ENCODE results near the gene SSBP3.

SSBP3 gene

DNA sequence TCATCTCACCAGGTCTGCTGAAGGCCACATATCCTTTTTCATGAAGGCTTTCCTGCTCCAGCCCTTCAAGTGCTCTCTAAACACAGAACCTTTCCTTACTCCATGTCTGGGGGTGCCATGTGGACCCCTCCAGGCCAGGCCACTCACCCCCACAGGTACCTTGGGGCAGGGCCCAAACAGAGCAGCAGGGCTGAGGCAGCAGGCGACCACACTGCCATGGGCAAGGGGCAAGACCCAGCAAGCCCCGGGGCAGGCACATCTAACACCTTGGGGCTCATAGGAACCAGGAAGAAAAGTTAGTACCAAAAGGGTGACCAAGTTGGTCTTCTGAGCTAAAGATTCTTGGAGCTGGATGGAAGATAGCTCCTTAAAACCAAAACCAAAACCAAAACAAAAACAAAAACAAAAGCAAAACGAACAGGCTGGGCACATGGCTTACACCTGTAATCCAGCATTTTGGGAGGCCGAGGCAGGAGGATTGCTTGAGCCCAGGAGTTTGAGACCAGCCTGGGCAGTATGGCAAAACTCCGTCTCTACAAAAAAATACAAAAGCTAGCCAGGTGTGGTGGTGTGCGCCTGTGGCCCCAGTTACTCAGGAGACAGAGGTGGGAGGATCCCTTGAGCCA, 142.5 kb downstream of the SSBP3 start:
- no peak for DNase-seq

DNA sequence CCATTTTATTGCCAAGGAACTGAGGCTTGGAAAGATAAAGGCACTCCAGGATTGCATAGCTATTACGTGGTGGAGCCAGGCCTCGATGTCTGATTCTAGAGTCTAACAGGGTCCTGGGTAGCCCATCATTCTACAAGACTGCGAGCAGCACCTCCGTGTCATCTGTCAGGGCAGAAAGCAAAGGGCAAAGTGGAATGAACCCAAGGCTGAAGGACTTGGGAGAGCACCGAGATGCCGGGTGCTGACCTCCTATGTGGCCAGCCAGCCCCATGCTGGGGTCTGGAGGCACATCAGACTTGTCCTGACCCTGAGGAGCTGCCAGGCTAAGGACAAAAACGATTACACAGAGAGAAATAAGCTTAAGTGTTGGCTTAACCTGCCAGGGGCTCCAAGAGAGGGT, 143.9 kb downstream of the SSBP3 start:
- no peak for DNase-seq

DNA sequence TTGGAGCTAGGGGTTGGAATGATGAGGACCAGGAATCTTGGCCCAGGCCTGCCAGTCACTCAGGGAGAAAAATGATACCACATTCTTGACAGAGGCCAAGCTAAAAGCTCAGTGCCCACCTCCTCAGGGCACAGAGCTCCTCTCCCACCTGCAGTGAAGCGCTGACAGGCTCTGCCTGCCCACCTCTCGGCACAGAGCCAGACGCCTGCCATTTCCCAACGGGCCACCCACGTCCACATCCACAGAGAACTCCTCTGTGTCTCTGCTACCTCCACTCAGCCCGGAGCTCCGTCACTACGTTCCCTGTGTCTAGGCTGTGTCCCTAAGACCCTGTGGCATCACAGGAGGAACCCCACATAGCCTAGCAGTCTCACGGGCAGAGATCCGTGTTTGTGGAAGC, 145.4 kb downstream of the SSBP3 start:
- no peak for DNase-seq

DNA sequence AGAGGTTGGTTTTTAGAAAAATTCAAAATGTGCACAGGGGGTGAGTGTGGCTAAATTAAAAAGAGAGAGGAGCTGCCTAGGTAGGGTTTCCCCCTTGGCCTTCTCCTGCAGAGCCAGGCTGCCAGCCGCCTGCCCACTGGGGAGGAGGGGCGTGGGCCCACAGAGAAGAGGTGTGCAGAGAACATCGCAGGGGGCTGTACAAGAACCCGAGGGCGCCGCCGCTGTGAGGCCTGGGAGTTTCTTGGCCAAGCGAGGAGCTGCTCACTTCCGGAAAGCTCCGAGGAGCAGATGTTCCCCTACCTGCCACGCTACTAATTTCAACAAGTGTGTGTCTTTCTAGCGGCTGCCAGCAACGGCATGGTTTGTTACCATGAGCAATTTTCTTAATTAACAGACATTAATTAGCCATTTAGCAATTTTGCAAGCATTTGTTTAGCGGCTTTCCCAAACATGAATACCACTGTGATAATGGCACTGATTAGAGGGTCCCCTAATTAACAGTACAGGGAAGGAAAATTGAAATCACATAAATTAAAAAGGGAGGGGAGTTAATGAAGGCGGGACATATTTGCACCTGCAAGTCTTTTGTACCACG, 146.6 kb downstream of the SSBP3 start:
- DNase-seq: no peak

DNA sequence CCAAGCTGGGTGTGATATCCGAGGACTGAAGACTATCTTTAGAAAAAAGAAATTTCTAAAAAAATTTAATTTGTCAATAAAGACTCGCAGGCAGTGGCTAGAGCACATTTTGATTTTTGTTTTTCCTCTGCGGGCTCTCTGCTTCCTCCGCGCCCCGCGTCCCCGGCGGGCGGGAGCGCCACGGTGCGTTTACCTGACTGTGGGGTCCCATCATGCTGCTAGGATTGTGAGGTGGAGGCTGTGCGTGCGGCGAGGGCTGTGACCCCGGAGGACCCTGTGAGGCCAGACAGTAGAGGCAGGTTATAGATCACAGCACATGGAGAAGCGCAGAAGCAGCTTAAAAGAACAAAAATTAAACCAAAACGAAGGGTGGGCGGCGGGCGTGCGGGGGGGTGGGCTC, 148.3 kb downstream of the SSBP3 start:
- DNase-seq: no peak

DNA sequence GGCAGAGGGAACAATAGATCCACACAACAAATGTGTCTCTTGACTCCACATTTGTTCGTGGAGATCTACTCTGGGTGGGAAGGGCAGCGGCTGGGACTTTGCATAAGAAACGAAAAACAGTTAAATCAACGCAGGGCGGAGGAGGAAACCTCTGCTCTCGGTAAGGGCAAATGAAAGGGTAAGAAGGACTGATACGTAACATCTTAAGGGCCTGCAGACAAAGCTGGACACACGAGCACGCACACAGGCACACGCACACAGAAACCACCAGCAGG, 148.9 kb downstream of the SSBP3 start:
- DNase-seq: no peak

DNA sequence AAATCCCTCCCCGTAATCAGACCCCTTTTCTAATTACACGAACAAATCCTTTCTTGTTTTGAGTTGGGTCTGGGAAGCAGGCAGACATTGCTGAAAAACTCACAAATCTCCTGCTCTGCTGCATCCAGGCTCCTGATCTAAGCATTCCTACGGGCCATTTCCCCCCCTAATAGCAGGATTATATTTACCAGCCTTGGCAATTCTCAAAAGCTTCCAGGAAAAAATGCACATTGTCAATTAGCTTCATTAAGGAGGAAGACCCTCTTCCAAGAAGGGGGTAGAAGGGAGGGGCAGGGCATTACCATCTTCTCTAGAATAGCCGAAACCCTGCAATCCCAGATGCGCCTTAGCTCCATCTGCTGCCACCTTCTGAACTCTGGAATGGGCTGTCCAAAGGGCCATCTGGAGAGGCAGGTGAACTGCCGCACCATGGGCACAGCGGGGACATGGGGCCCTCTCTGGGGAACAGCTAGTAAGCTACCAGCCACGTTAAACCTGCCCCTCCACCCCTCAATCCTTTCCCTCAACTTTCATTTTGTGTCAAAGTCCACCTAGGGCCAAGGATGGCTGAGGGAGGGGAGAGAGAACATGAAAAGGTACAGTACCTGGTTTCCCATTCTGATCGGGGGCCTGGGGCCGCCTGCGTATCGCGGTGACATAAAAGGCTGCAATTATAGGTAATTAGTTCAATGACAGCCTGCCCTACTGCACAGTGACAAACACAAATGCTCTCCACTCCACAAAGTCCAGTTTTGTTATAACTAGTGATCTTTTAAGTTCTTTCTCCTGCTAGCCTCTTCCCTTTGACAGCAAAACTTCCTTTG, 149.5 kb downstream of the SSBP3 start:
- DNase-seq: no peak

DNA sequence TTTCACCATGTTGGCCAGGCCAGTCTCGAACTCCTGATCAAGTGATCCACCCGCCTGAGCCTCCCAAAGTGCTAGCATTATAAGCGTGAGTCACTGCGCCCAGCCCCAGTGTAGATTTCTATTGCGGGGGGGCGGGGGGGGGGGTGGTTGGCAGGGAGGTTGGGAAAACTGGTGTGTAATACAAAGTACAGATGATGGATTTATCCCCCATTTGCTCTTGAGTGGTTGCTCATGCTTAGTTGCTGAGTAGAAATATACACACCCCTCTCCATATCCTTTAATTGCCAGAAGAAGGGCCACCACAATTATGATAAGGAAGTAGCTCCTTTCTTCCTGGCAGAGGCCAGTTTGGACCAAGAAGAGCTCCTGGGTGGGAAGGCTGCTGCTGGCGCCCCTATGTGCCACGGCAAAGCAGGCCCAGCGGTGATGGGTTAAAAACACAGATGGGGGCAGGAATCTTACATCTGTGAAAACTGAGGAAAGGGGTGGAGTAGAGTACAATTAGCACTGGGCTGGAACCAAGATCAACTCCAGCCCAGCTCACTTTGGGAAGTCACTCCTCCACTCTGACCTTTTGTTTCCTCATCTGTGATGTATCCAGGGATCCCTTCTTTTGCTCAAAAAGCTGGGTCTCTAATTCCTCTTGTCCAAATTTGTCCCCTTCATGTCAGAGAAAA, 151.0 kb downstream of the SSBP3 start:
- DNase-seq: no peak

DNA sequence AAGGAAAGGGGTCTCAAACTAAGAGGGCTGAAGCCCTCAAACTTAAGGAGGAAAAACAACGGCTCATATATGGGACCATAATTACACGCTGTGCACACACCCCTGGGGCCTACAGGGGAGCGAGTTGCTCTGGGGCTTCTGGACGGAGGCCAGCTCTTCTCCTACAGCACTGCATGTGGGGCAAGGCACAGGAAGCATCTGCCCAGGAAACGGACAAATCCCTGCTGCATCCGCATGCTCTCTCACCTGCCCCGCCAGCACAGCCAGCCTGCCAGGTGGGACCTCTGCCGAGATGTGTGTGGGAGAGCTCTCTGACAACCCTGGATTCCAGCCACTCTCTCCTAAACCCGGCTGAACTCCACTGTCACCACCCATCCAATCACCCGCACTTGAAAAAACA, 152.1 kb downstream of the SSBP3 start:
- no peak for DNase-seq

DNA sequence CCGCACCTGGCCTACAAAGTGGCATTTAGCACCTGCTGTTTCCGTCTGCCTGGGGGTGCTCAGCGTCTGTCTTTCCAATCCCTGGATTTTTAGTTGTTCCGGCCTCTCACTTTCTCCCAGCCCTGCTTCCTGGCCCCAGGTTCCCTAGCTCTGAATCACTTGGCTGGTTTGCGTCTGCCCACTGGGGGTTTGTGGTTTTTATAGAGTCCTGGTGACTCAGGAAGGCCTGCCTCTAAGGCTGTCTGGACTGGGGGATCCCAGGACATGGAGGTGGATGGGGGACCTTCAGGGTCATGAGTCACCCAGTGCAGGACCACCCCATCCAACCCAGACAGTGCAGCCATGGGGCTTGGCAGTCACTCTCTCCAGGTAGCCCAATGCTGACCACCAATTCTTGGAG, 152.7 kb downstream of the SSBP3 start:
- DNase-seq: no peak

DNA sequence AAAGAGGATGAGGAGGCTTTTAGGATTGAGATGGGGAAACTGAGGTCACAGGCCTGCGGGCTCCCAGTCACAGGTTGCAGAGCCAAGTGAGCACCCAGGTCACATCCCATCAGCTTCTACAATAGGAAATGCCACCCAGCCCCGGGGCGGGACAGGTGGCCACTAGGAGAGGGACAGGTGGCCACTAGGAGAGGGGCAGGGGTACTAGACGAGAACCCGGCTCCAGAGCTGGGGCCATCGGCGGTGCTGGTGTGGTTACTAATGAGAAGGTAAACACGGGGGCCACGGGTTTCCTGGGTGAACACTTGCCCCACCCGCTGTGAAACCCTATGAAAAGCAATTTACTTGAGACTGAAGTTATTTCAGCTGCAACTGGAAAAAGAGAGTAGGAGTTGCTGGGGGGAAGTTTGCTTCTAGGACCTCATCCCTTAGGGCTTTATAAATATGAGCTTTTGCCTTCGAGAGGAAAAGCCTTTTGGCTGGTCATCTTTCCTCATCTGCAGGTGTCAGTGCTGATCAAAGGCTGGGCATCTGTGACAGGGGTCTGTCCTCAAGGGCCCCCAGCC, 153.7 kb downstream of the SSBP3 start:
- DNase-seq: no peak

DNA sequence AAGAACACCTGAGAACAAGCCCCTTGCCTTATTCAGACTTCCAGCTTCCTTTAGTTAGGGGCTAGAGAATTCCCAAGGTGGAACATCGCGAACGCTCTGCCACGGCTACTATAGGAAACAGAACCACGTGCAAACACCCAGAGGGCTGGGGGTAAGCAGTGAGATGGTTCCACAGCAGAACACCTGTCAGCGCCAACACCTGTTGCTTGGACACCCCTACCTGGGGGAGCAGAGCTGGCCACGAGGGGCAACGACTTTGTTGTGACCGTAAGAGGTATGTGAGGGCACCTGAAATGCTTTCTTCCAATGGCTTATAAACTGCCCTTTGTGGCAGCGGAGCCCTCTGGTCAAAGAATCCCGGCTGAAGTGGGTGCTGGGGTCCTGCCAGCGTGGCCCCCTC, 155.5 kb downstream of the SSBP3 start:
- no peak for DNase-seq

DNA sequence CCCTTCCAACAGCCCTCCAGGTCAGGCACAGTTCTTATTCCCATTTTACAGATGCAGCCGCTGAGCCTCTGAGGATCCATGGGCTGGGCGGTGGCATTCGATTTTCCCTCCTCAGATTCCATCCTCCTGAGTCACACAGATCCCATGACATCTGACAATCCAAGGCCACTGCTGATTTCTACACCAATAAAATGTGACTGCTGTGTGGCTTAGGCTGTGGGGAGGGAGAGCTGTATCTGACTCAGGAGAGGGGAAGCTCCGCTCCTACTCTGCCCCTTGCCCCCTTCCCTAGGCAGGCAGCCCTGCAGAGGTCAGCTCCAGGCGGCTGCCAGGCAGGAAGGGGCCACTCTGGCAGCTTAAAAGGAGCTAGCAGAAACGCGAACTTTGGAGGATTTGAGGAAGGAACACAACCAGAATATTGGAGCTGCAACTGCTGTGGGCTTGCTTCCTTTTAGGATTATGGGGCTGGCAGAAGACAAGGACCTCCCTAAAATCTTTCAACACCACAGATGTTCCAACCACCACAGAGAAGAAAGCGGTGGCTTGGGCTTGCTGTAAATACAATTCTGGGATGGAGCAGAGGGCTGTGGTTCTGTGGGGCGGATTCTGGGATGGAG, 156.3 kb downstream of the SSBP3 start:
- no peak for DNase-seq

DNA sequence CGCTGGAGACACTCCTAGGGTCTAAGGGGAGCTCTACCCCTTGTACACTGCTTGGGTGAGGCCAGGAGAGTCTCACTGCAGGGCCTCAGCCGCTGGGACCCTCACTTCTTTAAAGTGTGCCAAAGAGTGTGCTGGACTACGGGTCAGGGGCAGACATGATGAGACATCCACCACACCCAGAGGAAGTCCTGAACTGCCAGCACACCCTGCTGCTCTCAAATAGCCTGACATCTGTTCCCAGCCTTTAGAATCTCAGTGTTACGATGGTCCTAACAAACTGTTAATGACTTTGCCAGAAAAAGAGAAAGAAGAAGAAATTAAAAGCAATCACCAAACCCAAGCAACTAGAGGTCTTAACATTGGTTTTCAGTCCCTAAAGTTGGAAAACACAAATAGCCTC, 157.2 kb downstream of the SSBP3 start:
- no peak for DNase-seq

DNA sequence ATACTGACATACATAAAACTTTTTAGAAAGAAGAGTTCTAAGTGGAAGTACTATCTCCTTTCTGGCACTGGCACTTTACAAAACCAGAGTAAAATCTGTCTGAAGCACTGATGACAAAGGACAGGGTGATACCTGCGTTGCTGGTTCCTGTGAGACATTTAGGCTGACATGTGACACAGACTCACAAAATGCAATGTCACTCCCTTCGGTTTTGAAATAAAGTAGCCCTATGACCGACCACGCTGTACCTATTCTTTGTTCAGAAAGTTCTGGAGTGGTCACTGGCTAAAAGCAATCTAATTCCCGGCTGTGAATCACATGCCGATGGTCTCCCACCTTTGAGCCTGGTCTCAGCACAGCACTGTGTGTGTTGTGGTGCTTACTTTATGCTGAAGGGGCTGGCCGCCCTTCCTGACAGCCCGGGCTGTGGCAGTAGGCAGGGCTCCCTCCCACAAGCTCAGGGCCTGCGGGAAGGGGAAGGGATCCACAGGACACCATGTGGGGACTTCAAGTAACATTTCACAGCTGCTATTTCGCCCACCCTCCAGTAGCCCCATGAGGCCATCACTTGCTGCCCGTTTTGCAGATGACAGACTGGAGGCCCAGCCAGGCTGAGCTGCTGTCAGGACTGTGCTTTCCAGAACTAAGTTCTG, 158.2 kb downstream of the SSBP3 start:
- DNase-seq: no peak

DNA sequence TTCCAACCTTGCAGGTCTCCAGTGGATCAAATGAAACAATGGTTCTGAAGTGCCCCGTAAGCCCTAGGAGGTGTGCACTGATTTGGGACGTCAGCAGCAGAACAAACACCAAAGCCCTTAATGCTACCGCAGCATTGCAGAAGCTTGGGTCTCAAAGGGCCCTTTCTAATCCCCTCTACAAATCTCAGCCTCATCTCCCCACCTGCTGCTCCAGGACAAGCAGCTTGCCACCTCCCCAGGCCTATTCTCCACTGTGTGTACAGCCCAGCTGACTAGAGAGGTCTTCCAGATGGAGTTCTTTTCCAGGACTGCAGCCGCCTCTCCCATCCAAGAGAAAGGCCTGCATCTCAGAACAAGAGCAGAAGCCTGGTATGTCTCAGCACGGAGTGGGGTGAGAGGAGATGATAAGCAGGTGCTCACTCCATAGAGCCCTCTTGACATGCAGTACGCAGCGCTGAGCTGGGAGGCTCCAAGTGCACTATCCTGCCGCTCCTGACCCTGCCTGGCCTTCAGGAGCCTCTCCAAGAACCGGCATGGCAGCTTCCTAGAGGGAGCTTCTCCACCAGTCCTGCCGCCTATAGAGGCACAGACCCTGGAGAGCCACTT, 160.0 kb downstream of the SSBP3 start:
- no peak for DNase-seq

DNA sequence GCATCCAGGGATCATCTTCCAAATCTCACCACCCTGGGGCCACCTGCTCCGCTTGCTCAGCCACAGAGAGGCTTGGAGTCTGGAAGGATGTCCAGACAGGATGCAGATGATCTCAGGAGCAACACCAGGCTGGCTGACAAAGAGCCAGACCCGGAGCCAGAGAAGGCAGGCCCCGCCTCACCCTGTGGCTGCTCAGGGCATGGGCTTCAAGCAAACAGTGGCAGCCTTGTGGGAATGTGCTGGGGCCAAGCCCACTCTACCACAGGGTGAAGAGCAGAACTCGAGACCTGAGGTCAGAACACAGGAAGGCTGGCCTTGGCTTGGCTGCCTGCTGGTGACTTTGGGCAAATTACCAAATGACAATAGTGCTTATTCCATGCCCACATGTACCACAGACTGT, 160.7 kb downstream of the SSBP3 start:
- no peak for DNase-seq

DNA sequence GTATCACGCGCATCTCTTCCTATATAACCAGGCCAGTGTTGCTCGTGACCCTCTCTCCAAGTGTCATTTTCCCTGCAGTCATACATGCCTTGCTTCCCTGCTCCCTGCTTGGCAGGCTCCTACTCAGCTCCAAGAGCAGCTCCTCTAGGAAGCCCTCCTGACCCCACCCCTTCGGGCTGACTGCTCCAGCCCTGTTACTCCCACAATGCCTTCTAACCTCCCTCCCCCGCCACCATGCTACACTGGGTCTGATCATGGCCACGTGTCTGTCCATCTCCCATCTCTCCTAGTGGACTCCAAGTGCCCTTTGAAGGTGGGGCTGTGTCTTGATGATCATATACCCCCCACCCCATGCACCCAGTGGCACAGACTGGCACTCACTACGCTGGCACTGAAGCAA, 161.5 kb downstream of the SSBP3 start:
- DNase-seq: no peak

DNA sequence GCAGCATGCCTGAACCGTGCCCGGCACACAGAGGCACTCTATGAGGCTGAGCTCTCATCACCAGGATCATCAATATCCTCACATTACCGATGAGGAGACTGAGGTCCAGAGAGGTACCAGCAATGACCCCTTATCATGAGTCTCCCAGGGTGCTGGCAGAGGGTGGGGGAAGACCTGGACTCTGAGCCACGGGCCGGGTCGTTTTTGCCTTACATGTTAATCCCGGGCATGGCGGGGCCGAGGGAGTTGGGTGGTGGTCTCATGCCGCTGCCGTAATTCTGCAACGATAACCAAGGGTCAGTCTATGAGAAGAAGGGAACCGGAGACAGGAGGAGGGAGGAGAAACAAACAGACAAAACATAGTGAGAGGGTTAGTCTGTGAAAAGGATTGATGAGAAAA, 163.2 kb downstream of the SSBP3 start:
- no peak for DNase-seq

DNA sequence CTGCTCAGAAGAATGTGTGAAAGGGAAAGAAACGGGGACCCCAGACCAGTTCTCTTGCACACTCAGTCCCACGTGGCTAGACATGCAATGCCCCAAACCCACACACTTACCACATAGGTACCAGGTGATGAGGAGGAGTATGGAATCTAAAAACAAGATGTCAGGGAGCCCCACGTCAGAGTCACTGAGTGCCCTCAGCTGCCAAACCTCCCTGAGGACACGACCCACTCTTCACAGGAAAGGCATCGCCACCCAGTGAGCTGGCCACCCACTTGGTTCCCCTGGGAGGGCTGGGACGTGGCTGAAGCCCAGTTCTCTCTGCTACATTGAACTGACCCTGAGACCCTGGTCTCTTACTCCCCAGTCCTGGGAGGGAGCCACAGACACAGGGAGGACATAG, 164.8 kb downstream of the SSBP3 start:
- no peak for DNase-seq

DNA sequence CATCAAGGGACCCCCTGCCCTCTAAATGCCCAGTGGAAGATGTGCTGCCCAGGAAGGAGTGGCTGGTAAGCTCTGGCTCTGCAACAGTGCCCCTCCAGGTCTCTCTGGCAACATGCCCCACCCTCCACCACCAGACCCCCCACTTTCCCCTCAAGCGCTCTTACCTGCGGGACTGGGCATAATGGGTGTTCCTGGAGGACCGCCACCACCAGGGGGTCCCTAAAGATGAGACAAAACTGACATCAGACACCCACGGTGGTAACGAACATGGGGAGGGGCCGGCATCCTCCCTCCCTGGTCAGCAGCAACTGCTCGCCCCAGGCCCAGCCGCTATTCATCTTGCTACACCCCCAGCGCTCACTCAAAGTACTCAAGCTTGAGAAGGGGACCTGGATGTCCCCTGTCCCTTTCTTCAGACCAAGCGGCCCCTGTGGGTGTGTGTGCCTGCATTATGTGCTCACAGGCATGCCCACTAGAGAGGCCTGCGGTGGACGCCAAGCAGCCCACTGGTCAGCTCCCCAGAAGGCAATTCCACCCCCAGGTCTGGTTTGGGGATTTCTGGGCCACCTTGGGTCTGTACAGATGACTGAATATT, 165.4 kb downstream of the SSBP3 start:
- DNase-seq: no peak

DNA sequence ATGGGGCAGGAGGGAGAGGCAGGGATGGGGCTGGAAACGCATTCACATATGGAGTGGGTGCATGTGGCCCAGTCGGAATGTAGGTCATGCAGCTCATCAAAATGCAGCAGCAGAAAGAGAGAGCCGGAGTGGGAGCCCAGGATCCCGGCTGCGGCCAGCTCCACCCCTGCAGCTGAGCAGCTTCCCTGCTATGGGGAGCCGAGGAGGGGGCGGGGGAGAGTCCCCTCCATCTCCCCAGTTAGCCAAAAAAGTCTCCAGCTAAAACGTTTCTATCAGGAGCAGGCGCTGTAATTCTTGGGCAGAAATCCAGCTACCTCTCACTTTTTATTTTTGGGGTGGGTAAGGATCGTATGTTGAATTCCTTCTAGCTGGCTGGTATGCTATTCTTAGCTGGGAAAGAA, 166.6 kb downstream of the SSBP3 start:
- no peak for DNase-seq

Measured in RPMI8226 (cell line).